Neural cell (in vitro differentiated cells): ENCODE results near the gene CXCL14. TPM values are rescaled to one million over a fixed set of nuclear protein-coding genes. Genes with fewer than 3 reads are reported as not detected.

Experiments used
- H2AFZ ChIP-seq: fragments of 200-600, 300-800 bp; sonication (generic), shearing (Covaris generic); 2 replicates; pipeline ENCODE4 v1.6.0; 2014; ENCODE audit warnings: low read depth, mild to moderate bottlenecking, antibody characterized with exemption, low read length, moderate library complexity
- H3F3A ChIP-seq: fragments of 200-600 bp; shearing (Covaris generic); 2 replicates; pipeline ENCODE4 v1.6.1; 2016; ENCODE audit warnings: mild to moderate bottlenecking, moderate library complexity, mixed read lengths, antibody characterized with exemption, low read length; ENCODE audit not compliant: insufficient read depth, poor library complexity, severe bottlenecking
- H3K27ac ChIP-seq: fragments of 200-600, 300-800 bp; sonication (generic), shearing (Covaris generic); 2 replicates; pipeline ENCODE4 v1.5.1; 2014; ENCODE audit warnings: mild to moderate bottlenecking, low read length, moderate library complexity
- H3K27me3 ChIP-seq: fragments of 300-800, 200-600 bp; sonication (generic), shearing (Covaris generic); 2 replicates; pipeline ENCODE4 v1.6.0; 2014; ENCODE audit warnings: mild to moderate bottlenecking, low read depth, low read length, moderate library complexity; ENCODE audit not compliant: insufficient read depth
- H3K36me3 ChIP-seq: fragments of 300-800, 200-600 bp; sonication (generic), shearing (Covaris generic); 2 replicates; pipeline ENCODE4 v1.5.1; 2014; ENCODE audit warnings: mild to moderate bottlenecking, antibody characterized with exemption, low read length, moderate library complexity; ENCODE audit not compliant: insufficient read depth
- H3K4me2 ChIP-seq: fragments of 300-800, 200-600 bp; sonication (generic), shearing (Covaris generic); 2 replicates; pipeline ENCODE4 v1.6.0; 2014; ENCODE audit warnings: mild to moderate bottlenecking, low read length
- H3K4me3 ChIP-seq: fragments of 300-800, 200-600 bp; sonication (generic), shearing (Covaris generic); 2 replicates; pipeline ENCODE4 v1.5.1; 2014; ENCODE audit warnings: mild to moderate bottlenecking, low read length, moderate library complexity
- H3K79me2 ChIP-seq: fragments of 200-600 bp; shearing (Covaris generic); replicated peaks from 2 replicates; pipeline ENCODE4 v1.6.0; 2014; ENCODE audit warnings: mild to moderate bottlenecking, low read length, moderate library complexity; ENCODE audit not compliant: insufficient read depth
- H3K9ac ChIP-seq: fragments of 300-800, 200-600 bp; sonication (generic), shearing (Covaris generic); 2 replicates; pipeline ENCODE4 v1.6.1; 2016; ENCODE audit warnings: mild to moderate bottlenecking, low read length, mixed read lengths
- H3K9me2 ChIP-seq: fragments of 200-600 bp; shearing (Covaris generic); 2 replicates; pipeline ENCODE4 v1.6.1; 2016; ENCODE audit warnings: mild to moderate bottlenecking, low read length, mixed read lengths; ENCODE audit not compliant: insufficient read depth
- H3K9me3 ChIP-seq: fragments of 200-600, 300-800 bp; sonication (generic), shearing (Covaris generic); 2 replicates; pipeline ENCODE4 v1.6.1; 2016; ENCODE audit warnings: mild to moderate bottlenecking, mixed run types, low read length, moderate library complexity, mixed read lengths
- H4K20me1 ChIP-seq: fragments of 200-600 bp; shearing (Covaris generic); 2 replicates; pipeline ENCODE4 v1.6.1; 2016; ENCODE audit warnings: mild to moderate bottlenecking, mixed run types; ENCODE audit not compliant: insufficient read depth
- EP300 ChIP-seq: fragments of 450-650 bp; conservative IDR thresholded peaks from 2 replicates; pipeline ENCODE4 v1.6.1; 2014; ENCODE audit warnings: antibody characterized with exemption, mild to moderate bottlenecking, moderate library complexity; ENCODE audit not compliant: poor library complexity, severe bottlenecking
- EZH2 ChIP-seq: fragments of 200-600, 300-800 bp; shearing (Covaris generic), sonication (generic); IDR thresholded peaks from 2 replicates; pipeline ENCODE4 v1.6.1; 2014; ENCODE audit warnings: antibody characterized with exemption, low read length, borderline replicate concordance, mild to moderate bottlenecking; ENCODE audit not compliant: insufficient read depth, poor library complexity, severe bottlenecking
- MXI1 ChIP-seq: fragments of 450-650 bp; conservative IDR thresholded peaks from 2 replicates; pipeline ENCODE4 v1.6.1; 2014; ENCODE audit warnings: antibody characterized with exemption, mild to moderate bottlenecking; ENCODE audit not compliant: poor library complexity, severe bottlenecking
- POLR2AphosphoS5 ChIP-seq: IDR thresholded peaks from 2 replicates; pipeline ENCODE4 v1.6.1; 2012
- RAD21 ChIP-seq: fragments of 450-650 bp; conservative IDR thresholded peaks from 2 replicates; pipeline ENCODE4 v1.6.1; 2014; ENCODE audit warnings: antibody characterized with exemption, mild to moderate bottlenecking, moderate library complexity
- SMC3 ChIP-seq: fragments of 450-650 bp; conservative IDR thresholded peaks from 2 replicates; pipeline ENCODE4 v1.6.1; 2014; ENCODE audit warnings: antibody characterized with exemption, mild to moderate bottlenecking, moderate library complexity; ENCODE audit not compliant: poor library complexity
- TAF1 ChIP-seq: IDR thresholded peaks from 2 replicates; pipeline ENCODE4 v1.6.1; 2012; ENCODE audit warnings: low read depth
- polyA plus RNA-seq: library from polyadenylated mRNA; depleted of rRNA; stranded (reverse); fragments of >200 nt; gene quantifications from 2 replicates; pipeline ENCODE4 v1.2.3, GENCODE V29; 2014
- TF ChIP-seq, protein P1 (sequence below): IDR thresholded peaks from 2 replicates; pipeline ENCODE4 v1.6.1; 2012; ENCODE audit warnings: borderline replicate concordance
- TF ChIP-seq, protein P2 (sequence below): fragments of 450-650 bp; IDR thresholded peaks from 2 replicates; pipeline ENCODE4 v1.5.1; 2014; ENCODE audit warnings: antibody characterized with exemption, mild to moderate bottlenecking, moderate library complexity; ENCODE audit not compliant: poor library complexity, severe bottlenecking

The CXCL14 gene
- polyA plus RNA-seq, 1 donor from 2014 or later: not detected

DNA sequence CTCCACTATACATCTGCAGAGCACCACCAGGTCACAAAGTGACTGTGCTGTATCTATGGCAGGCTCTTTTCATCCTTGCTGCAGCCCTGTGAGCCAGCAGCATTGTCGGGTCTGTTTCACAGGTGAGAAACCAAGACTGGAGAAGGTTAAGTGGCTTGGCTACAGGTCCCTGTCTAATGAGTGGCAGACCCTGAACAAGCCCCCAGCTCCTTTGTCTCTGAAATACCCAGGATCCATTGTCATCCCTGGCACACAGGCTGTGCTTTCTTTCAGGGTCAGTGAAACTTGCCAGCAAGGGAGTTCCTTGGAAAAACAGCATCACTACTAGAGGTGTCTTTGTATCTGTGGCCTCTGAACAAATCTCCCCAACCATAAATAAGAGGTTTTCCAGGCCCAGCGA is 27.6 kb upstream of the CXCL14 start:
- Histone ChIP-seq H2AFZ (no peak overlapping the region), H3K9ac (no peak overlapping the region), H3K9me3 (no peaks in the 10 kb centered on the region), H3K4me3 (no peak overlapping the region), H3K36me3 (no peaks in the 10 kb centered on the region), H3K4me2 (no peak overlapping the region), H3K27ac (no peak overlapping the region), H3K27me3 (no peaks in the 10 kb centered on the region), H4K20me1 (no peaks in the 10 kb centered on the region), H3K79me2 (no peaks in the 10 kb centered on the region), H3F3A (no peaks in the 10 kb centered on the region), H3K9me2 (no peaks in the 10 kb centered on the region)
- TF ChIP-seq POLR2AphosphoS5 (no peak), SMC3 (no peak), TAF1 (no peak), MXI1 (no peak), EP300 (no peak), RAD21 (no peak), EZH2 (no peak)
- TF ChIP-seq, protein P1, sequence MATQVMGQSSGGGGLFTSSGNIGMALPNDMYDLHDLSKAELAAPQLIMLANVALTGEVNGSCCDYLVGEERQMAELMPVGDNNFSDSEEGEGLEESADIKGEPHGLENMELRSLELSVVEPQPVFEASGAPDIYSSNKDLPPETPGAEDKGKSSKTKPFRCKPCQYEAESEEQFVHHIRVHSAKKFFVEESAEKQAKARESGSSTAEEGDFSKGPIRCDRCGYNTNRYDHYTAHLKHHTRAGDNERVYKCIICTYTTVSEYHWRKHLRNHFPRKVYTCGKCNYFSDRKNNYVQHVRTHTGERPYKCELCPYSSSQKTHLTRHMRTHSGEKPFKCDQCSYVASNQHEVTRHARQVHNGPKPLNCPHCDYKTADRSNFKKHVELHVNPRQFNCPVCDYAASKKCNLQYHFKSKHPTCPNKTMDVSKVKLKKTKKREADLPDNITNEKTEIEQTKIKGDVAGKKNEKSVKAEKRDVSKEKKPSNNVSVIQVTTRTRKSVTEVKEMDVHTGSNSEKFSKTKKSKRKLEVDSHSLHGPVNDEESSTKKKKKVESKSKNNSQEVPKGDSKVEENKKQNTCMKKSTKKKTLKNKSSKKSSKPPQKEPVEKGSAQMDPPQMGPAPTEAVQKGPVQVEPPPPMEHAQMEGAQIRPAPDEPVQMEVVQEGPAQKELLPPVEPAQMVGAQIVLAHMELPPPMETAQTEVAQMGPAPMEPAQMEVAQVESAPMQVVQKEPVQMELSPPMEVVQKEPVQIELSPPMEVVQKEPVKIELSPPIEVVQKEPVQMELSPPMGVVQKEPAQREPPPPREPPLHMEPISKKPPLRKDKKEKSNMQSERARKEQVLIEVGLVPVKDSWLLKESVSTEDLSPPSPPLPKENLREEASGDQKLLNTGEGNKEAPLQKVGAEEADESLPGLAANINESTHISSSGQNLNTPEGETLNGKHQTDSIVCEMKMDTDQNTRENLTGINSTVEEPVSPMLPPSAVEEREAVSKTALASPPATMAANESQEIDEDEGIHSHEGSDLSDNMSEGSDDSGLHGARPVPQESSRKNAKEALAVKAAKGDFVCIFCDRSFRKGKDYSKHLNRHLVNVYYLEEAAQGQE: no peak
- TF ChIP-seq, protein P2, sequence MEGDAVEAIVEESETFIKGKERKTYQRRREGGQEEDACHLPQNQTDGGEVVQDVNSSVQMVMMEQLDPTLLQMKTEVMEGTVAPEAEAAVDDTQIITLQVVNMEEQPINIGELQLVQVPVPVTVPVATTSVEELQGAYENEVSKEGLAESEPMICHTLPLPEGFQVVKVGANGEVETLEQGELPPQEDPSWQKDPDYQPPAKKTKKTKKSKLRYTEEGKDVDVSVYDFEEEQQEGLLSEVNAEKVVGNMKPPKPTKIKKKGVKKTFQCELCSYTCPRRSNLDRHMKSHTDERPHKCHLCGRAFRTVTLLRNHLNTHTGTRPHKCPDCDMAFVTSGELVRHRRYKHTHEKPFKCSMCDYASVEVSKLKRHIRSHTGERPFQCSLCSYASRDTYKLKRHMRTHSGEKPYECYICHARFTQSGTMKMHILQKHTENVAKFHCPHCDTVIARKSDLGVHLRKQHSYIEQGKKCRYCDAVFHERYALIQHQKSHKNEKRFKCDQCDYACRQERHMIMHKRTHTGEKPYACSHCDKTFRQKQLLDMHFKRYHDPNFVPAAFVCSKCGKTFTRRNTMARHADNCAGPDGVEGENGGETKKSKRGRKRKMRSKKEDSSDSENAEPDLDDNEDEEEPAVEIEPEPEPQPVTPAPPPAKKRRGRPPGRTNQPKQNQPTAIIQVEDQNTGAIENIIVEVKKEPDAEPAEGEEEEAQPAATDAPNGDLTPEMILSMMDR: no peak

DNA sequence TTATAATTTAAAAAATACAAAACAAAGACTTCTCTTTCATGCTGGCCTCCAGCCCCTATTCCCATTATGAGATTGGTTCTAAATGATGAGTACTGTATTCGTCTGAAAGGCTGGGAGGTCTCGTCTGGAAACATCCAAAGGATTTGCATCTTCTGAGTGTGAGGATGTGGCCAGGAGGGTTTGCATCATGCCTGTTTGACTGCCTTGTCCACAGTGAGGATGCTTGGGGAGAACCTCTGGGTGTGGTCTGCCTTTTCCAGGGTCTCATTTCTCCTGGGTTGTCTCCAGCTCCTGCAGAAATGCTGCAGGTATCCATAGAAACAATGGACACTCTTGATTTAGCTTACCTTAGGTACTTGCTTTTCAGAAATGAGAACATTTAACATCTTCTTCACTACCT is 26.4 kb upstream of the CXCL14 start:
- H2AFZ ChIP-seq: no peak overlapping the region
- H4K20me1 ChIP-seq: no peaks in the 10 kb centered on the region
- H3K36me3 ChIP-seq: no peaks in the 10 kb centered on the region
- no peak overlapping the region for H3K27ac ChIP-seq
- H3K9me3 ChIP-seq: no peaks in the 10 kb centered on the region
- no peaks in the 10 kb centered on the region for H3K27me3 ChIP-seq
- H3K79me2 ChIP-seq: no peaks in the 10 kb centered on the region
- no peaks in the 10 kb centered on the region for H3K9me2 ChIP-seq
- H3K4me2 ChIP-seq: no peak overlapping the region
- no peak overlapping the region for H3K9ac ChIP-seq
- TF ChIP-seq MXI1 (no peak), TAF1 (no peak), POLR2AphosphoS5 (no peak), EZH2 (no peak), SMC3 (no peak), EP300 (no peak), RAD21 (no peak)
- TF ChIP-seq, protein P1: no peak
- TF ChIP-seq, protein P2: no peak
- H3K4me3 ChIP-seq: no peak overlapping the region
- no peaks in the 10 kb centered on the region for H3F3A ChIP-seq
